ENCODE results near the gene ANKH. TPM values are rescaled to one million over a fixed set of nuclear protein-coding genes. Genes with fewer than 3 reads are reported as not detected.

Gene ANKH
- total RNA-seq, 1 experiment from 2014 or later, result 65.2 TPM

DNA sequence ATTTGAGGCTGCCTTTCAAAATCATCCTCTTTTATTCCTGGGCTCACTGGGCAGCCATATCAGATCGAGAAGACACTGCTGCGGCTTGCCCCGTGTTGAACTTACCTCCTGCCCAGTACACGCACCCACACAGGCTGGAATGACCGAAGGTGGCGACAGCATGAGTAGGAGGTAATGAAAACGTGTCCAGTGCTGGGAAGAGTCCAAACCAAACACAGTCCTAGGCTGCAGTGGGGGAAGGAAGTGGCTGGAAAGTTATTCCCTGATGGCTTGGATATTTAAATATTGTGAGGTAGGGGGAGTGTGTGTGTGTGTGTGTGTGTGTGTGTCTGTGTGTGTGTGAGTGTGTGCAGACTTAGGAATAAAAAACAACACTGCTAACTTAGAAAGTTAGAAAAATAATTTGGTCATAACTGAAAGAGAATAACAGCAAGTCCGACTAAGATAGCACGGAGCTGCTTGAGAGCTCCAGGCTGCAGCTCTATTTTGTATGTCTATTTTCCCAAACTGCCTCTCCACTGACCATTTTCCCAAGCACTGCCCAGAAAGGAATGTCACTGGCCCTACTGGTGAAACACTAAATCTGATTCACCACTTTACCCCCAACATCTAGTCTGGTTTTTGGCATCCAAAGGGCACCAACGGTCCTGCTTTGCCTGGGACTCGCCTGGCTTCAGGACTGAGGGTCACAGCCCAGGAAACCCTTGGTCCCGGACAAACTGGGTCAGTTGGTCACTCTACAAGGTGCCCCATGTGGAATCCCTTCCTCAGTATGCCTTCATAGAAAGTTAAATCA, 41.2 kb downstream of the ANKH start:
- Histone ChIP-seq H3K9ac (ENCODE audit: low read length) (no peak overlapping the region), H3K9me2 (ENCODE audit: insufficient read depth) (no peaks in the 10 kb centered on the region), H3K36me3 (ENCODE audit: control insufficient read depth in 1 of 2, insufficient read depth in 2 of 2, low read length in 2 of 2) (no peaks in the 10 kb centered on the region), H3K27ac (ENCODE audit: low read depth, low read length) (no peak overlapping the region), H4K20me1 (ENCODE audit: insufficient read depth) (no peaks in the 10 kb centered on the region), H2AFZ (ENCODE audit: low read depth, low read length, poor library complexity, severe bottlenecking) (no peak overlapping the region), H3K79me2 (ENCODE audit: insufficient read depth, low read length) (peaks cover 4% of the 10 kb centered on the region; the same call in 1 of the 2 replicates), H3K4me1 (ENCODE audit: control insufficient read depth in 1 of 2, insufficient read depth in 2 of 2, low read length in 2 of 2) (no peaks in the 10 kb centered on the region), H3K27me3 (ENCODE audit: insufficient read depth, low read length) (no peaks in the 10 kb centered on the region), H3K9me3 (ENCODE audit: control insufficient read depth in 1 of 2, insufficient read depth in 1 of 2, low read depth in 1 of 2, low read length in 2 of 2) (no peaks in the 10 kb centered on the region), H3K4me3 (replicated peaks in 1 of 2; ENCODE audit: low read depth in 1 of 2, low read length in 2 of 2) (no peak overlapping the region), H3K4me2 (ENCODE audit: low read length) (no peak overlapping the region)
- TF ChIP-seq CBX3 (IDR thresholded peaks at IDR 0.05; ENCODE audit: low read depth), result no peak
- TF ChIP-seq POLR2A (IDR thresholded peaks at IDR 0.05; ENCODE audit: borderline replicate concordance, extremely low read depth, insufficient read depth, insufficient read length), result no peak
- TF ChIP-seq MAX (IDR thresholded peaks at IDR 0.05), result no peak
- no peak for TF ChIP-seq SP1 (IDR thresholded peaks at IDR 0.05; ENCODE audit: low read depth)
- no peak for TF ChIP-seq EZH2phosphoT487 (IDR thresholded peaks at IDR 0.05; ENCODE audit: borderline replicate concordance)
- TF ChIP-seq, protein P1, sequence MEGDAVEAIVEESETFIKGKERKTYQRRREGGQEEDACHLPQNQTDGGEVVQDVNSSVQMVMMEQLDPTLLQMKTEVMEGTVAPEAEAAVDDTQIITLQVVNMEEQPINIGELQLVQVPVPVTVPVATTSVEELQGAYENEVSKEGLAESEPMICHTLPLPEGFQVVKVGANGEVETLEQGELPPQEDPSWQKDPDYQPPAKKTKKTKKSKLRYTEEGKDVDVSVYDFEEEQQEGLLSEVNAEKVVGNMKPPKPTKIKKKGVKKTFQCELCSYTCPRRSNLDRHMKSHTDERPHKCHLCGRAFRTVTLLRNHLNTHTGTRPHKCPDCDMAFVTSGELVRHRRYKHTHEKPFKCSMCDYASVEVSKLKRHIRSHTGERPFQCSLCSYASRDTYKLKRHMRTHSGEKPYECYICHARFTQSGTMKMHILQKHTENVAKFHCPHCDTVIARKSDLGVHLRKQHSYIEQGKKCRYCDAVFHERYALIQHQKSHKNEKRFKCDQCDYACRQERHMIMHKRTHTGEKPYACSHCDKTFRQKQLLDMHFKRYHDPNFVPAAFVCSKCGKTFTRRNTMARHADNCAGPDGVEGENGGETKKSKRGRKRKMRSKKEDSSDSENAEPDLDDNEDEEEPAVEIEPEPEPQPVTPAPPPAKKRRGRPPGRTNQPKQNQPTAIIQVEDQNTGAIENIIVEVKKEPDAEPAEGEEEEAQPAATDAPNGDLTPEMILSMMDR (IDR thresholded peaks at IDR 0.05 in 2 of 3, conservative IDR thresholded peaks at IDR 0.05 in 1 of 3; ENCODE audit: borderline replicate concordance in 1 of 3, insufficient read depth in 1 of 3, low read depth in 2 of 3, low read length in 2 of 3), result no peak
- ChIA-PET RAD21 (ENCODE audit: low non-redundant PET in 1 of 2, low total read pairs in 2 of 2, uncharacterized antibody in 2 of 2, unreplicated experiment in 2 of 2) (no interaction called here), CTCF (no interaction called here), POLR2A (no interaction called here)
- ATAC-seq, result no peak
- BruUV-seq (replicated peaks), result no TSS peak
- intact Hi-C loops (cut with micrococcal nuclease), result loop anchor here (5.0 kb wide), 1 partner anchor 1752 kb away; no protein-coding TSS in a partner anchor
- no peak for DNase-seq (ENCODE audit: low read depth, low spot score)

GRCh38 chr5:14829396-14829795, 42.2 kb downstream of the ANKH start:
- Histone ChIP-seq H3K79me2 (ENCODE audit: insufficient read depth, low read length) (peaks cover 4% of the 10 kb centered on the region; the same call in 1 of the 2 replicates), H2AFZ (ENCODE audit: low read depth, low read length, poor library complexity, severe bottlenecking) (no peak overlapping the region), H3K4me3 (replicated peaks in 1 of 2; ENCODE audit: low read depth in 1 of 2, low read length in 2 of 2) (no peak overlapping the region), H3K36me3 (ENCODE audit: control insufficient read depth in 1 of 2, insufficient read depth in 2 of 2, low read length in 2 of 2) (no peaks in the 10 kb centered on the region), H3K27me3 (ENCODE audit: insufficient read depth, low read length) (no peaks in the 10 kb centered on the region), H3K9ac (ENCODE audit: low read length) (no peak overlapping the region), H3K27ac (ENCODE audit: low read depth, low read length) (no peak overlapping the region), H3K9me2 (ENCODE audit: insufficient read depth) (no peaks in the 10 kb centered on the region), H3K4me1 (ENCODE audit: control insufficient read depth in 1 of 2, insufficient read depth in 2 of 2, low read length in 2 of 2) (no peaks in the 10 kb centered on the region), H4K20me1 (ENCODE audit: insufficient read depth) (no peaks in the 10 kb centered on the region), H3K4me2 (ENCODE audit: low read length) (no peak overlapping the region), H3K9me3 (ENCODE audit: control insufficient read depth in 1 of 2, insufficient read depth in 1 of 2, low read depth in 1 of 2, low read length in 2 of 2) (no peaks in the 10 kb centered on the region)
- no TSS peak for BruUV-seq (replicated peaks)
- DNase-seq (ENCODE audit: low read depth, low spot score), result no peak
- no peak for TF ChIP-seq ZBTB33 (IDR thresholded peaks at IDR 0.05; ENCODE audit: extremely low read depth, insufficient replicate concordance, low read length)
- no peak for TF ChIP-seq YY1 (IDR thresholded peaks at IDR 0.05; ENCODE audit: extremely low read depth, insufficient replicate concordance, low read depth, low read length)
- TF ChIP-seq ZNF274 (IDR thresholded peaks at IDR 0.05; ENCODE audit: low read depth, low read length), result no peak
- no peak for TF ChIP-seq SP1 (IDR thresholded peaks at IDR 0.05; ENCODE audit: low read depth)
- TF ChIP-seq, protein P1 (IDR thresholded peaks at IDR 0.05 in 2 of 3, conservative IDR thresholded peaks at IDR 0.05 in 1 of 3; ENCODE audit: borderline replicate concordance in 1 of 3, insufficient read depth in 1 of 3, low read depth in 2 of 3, low read length in 2 of 3), result no peak
- TF ChIP-seq SIN3A (IDR thresholded peaks at IDR 0.05; ENCODE audit: low read depth), result no peak
- RAD21 ChIA-PET (ENCODE audit: low non-redundant PET in 1 of 2, low total read pairs in 2 of 2, uncharacterized antibody in 2 of 2, unreplicated experiment in 2 of 2), result no interaction called here
- intact Hi-C loops (cut with micrococcal nuclease), result no loop called here
- no peak for ATAC-seq
- CTCF ChIA-PET, result no interaction called here
- POLR2A ChIA-PET, result no interaction called here
